C1 segment of cervical spinal cord (tissue), 14 donors: ENCODE results near the gene TAF6L.
A peak's percentile ranks its signal among the peaks of the same experiment; 100 is the strongest.
"Not testable (repeated sequence)": the region's sequence is repeated elsewhere in the genome, so short reads cannot be mapped to it uniquely, and the experiment has no call there.

Source experiments
- DNase-seq, 14 donors: peaks; one replicate each; lab custom pipeline; 2025; lab: John Stamatoyannopoulos, UW

Gene TAF6L, protein sequence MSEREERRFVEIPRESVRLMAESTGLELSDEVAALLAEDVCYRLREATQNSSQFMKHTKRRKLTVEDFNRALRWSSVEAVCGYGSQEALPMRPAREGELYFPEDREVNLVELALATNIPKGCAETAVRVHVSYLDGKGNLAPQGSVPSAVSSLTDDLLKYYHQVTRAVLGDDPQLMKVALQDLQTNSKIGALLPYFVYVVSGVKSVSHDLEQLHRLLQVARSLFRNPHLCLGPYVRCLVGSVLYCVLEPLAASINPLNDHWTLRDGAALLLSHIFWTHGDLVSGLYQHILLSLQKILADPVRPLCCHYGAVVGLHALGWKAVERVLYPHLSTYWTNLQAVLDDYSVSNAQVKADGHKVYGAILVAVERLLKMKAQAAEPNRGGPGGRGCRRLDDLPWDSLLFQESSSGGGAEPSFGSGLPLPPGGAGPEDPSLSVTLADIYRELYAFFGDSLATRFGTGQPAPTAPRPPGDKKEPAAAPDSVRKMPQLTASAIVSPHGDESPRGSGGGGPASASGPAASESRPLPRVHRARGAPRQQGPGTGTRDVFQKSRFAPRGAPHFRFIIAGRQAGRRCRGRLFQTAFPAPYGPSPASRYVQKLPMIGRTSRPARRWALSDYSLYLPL

DNA sequence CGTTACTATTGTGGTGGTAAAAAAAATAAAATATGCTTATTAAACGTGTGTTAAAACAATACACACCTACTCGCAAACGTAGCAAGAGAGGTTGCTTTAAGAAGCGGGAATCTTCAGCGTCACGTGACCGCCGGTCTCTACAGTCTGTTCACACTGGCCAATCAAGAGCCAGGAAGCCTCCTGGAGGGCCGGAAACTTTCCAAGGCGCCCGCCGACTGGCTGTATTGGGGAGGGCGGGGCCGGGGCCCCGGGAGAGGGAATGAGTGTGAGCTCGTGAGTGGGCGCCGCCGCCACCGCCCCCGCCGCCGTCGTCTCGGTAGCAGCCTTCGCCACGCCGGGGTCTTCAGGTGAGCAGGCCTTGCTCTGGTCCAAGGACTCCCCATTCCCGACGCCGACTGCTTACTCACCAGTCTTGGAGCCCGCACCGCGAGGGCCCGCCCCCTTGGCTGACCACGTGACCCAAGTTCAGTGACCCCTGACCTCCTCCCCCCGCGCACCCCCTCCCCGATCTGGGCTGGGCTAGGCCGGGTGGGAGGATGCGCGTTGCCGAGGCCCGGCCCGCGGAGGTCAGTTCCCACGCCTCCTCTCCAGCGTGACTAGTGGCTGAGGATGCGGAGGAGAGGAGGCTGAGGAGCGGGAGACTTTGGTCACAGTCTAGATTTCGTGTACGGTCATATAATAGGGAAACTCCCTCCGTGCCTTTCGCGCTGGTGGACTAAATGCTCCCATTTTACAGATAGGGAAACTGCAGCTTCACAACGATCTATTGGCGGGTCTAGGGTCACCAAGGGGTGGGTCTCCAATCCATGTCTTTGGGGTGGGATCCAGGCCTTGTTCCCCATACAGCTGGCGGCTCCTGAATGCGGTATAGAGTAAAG is at the start of gene TAF6L:
Gene TAF6L, plus strand, starts transcription at position 253 of the 878 bp plus-strand sequence. CDS start 4,388 bp downstream, outside the sequence.
- peak; percentile 93 to 100 (median 99) for DNase-seq

DNA sequence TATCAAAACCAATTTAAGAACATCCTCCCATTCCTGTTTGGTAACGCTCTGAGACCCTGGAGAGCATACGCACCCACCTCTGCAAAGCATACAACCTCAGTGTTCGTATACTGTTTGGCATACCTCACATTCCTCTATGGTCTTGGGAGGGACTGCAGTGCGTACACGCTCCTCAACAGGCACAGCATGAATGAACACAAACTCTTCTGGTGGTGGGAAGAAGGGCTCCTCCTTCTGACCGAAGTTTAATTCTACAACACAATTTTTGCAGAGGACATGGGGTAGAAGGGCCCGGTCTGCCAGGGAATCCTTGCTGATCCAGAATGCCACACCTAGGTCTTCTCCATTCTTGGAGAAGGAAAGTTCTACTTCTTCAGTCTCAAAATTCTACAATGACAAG is 49.2 kb upstream of the TAF6L start:
- DNase-seq: no peak

DNA sequence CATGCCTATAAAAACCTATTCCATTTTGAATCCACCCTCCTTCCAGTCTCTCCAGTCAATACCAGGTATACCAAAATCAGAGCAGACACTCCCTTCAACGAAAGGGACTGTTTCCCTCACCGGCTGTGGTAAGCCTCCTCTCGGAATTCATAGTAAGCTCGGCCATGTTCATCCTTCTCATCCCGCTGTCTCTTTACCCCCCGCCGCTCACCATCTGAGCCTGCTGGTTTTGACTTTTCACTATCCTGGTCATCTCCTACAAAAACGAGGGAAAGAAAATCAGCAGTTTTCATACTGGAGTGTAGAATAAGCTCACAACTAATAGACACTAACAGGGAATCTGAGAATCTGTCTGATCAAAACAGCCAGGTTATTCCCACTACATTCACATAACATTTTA is 47.0 kb upstream of the TAF6L start:
- peak in 1 of 14 donors; percentile 54 for DNase-seq

DNA sequence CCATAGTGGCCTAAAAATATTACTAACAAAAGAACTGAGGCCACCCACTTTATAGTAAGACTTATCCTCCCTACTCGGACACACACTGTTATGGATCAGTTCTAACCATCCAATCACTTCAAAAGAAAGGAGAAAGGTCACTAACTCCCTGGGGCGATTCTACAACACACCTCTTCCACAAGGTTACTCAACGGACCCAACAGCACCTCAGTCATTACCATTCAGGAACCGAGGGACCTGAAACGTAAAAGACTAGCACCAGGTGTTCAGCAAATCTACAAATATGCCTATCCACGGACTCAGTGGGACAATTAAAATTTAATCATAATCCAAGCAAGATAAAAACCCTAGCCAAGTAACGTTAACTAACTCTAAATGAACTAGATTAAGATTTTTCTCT is 45.5 kb upstream of the TAF6L start:
- DNase-seq: no peak

DNA sequence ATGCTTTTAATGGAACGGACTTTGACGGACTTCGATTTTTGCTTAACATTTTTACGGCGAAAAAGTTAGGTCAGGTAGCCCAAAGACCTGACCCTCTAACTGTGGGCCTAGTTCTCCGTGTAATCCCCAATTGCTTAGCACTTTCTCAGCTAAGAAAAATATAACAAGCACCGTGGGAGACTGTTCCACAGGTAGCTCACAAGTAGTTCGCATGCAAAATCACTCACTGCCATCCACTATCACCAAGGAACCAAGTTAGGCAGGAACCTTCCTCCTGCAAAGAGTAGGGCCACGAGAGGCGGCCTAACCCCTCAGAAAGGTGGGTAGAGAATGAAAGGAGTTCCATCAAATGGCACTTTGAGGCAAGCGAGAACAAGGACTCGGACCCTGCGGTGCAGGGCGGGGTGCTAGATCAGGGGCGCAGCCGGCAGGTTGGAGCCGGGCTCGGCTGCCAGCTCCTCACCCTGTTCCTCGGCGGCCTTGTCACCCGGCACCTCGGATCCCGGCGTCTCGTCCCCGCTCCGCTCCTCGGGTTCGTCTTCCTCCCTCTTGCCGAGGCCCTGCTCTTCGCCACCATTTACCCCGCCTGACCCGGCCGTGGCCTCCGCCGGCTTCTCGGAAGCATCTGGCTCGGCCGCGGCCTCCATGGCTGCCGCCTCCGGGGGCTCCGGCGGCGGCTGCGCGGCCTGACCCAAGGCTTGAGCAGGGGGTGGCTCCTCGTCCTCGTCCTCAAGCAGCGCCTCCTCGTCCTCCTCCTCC is 44.9 kb upstream of the TAF6L start:
- peak in 4 of 14 donors; percentile 12 to 63 (median 28) for DNase-seq

DNA sequence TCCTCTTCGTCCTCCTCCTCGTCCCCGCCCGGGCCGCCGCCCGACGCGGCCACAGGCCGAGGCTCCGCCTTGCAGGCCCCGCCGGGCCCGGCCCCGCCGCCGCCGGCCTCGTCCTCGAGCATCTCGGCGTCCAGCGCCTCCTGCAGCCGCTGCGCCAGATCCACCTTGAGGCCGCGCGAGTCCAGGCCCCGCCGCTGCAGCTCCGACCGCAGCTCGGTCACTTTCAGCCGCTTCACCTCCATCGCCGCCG is 44.4 kb upstream of the TAF6L start:
- no peak for DNase-seq

DNA sequence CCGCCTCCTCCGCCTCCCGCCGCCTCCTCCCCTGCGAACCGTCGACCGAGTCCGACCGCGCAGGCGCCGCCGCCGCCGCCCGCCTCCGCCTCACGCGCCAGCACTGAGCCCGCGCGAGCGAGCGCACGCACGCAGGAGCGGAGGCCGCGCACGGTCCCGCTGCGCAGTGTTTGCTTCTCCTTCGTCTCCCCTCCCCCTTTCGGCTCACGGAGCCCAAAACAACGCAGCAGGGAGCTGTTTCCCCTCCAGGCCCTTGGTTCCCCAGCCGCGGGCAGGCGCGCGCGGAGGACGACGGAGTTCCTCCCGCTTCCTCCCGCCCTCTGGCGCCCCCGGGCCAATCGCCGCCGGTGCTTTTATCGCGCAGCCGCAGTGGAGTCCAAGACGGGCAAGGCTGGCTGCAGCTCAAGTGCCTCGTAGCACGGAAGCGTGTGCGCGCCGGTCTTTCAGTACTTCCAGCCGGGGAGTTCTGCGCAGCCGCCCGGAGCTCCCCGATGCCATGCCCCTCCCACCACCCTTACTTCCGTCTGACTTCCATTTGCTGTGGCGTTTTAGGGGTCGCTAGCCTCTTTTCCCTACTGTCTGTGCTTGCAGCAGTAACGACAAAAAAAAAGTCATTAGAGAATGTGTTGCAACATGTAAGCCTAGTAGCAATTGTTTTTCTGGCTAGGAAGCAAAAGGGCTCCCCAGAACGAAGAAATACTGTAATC is 43.9 kb upstream of the TAF6L start, which contains the start of gene HNRNPUL2:
Gene HNRNPUL2, minus strand, starts transcription at position 293 of the 707 bp plus-strand sequence. CDS start 301 bp downstream, outside the sequence.
- DNase-seq: peak; percentile 84 to 99 (median 97)

DNA sequence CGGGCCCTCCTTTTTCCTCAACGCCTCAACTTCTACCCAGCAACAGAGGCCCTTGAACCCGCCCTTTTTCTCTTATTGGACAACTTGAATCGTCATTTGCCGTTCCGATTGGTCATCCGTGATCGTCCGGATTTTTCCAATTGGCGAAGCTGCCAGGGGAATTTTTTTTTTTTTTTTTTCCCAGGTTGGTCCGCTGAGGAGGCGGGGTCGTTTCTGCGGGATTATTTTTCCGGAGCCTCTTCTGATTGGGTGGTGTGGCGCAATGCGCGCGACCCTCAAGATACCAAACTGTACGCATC is 43.4 kb upstream of the TAF6L start:
- peak; percentile 57 to 99 (median 94) for DNase-seq

DNA sequence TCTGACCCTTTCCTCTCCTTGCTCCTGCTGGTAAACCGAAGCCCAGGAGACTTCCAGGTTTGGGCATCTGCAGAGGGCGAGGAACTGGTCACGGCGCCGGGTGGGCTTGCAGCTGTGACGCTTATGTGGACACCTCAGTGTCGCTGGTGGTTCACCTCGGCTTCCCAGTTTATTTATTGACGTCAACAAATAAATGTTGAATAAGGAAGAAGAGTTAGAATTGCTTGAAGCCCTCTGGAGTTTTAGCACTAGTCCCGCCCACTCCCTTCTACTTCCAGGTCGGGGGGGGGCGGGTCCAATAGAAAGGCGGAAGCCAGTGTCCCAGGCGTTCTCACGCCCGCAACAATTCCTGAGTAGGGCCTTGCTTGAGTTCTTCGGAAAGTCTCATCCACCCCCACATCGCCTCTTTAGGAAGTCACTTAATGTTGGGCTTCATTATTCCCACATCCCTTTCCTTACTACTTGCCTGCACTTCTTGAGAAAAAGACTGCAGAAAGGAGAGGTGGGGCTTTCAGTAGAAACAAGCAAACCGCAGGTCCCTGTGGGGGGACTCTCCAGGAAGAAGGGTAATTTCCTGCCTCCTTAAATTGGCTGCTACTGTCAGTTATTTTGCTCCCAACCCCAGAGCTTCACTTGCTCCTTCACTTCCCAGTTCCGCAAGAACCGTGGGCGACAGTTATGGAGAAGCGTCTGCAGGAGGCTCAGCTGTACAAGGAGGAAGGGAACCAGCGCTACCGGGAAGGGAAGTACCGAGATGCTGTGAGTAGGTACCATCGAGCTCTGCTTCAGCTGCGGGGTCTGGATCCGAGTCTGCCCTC is 42.8 kb upstream of the TAF6L start, which contains the start of gene TTC9C:
Gene TTC9C, plus strand, starts transcription at position 316 of the 818 bp plus-strand sequence. Its CDS starts 363 bp downstream, at position 679.
- peak; percentile 37 to 96 (median 86) for DNase-seq

DNA sequence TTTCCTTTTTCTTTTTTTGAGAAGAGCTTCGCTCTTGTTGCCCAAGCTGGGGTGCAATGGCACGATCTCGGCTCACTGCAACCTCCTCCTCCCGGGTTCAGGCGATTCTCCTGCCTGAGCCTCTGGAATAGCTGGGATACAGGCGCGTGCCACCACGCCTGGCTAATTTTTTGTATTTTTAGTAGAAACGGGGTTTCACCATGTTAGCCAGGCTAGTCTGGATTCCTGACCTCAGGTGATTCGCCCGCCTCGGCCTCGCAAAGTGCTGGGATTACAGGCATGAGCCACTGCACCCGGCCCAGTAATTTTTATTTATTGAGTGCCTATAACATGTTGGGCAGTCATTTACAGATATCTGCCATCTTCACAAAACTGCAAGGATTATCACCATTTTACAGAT is 41.1 kb upstream of the TAF6L start:
- not testable (repeated sequence) for DNase-seq

DNA sequence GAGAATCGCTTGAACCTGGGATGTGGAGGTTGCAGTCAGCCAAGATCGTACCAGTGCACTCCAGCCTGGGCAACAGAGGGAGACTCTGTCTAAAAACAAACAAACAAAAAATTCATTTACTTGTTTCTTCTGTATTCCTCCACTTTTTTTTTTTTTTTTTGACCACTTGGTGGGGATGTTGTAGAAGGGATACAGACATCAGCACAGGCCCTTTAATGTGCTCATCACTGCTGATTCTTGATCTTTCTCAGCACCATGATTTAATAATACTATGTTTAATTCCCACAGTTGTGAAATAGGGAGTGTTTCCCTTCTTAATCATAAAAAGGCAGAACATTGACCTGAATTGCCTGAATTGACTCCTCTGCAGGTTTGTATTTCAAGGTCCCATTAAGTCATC is 38.4 kb upstream of the TAF6L start:
- no peak for DNase-seq

DNA sequence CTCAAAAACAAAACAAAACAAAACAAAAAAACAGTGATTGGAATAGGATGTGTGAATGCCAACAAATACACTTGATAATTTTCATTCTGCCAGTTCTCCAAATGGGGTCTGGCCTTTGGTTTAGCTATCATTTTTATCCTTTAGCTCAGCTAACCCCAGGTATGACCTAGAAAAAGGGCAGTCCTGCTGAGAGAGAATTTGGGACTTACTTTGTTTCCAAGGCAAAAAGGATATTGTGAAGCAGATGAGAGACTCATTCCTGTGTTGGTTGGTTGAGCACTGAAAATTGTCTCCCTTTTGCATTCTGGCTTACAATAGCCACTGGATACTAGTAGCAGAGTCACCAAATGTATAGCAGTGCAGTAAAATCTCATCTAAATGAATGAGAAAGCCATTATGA is 34.0 kb upstream of the TAF6L start:
- DNase-seq: peak in 1 of 14 donors; percentile 10

DNA sequence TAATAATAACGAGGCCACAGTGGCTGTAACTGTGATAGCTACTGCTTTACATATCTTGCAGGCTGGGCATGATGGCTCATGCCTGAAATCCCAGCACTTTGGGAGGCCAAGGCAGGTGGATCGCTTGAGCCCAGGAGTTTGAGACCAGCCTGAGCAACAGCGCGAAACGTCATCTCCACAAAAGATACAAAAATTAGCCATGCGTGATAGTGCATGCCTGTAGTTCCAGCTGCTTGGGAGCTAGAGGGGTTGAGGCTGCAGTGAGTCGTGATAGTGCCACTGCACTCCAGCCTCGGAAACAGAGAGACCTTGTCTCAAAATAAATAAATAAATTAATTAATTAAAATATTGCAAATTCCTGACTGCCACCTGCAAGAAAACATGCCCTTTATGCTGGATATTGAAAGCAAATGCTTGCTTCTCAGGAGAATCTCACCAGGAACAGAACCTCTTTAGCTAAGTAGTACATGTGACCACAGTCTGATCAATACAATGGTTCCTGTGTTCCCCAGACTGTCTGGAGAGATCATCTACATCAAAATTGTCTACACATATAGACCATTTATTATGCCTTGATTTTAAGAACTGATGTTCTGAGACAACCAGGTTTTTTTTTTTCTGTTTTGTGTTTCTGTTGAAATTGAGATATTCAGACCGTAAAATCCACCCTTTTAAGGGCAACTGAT is 23.6 kb upstream of the TAF6L start:
- DNase-seq: no peak

DNA sequence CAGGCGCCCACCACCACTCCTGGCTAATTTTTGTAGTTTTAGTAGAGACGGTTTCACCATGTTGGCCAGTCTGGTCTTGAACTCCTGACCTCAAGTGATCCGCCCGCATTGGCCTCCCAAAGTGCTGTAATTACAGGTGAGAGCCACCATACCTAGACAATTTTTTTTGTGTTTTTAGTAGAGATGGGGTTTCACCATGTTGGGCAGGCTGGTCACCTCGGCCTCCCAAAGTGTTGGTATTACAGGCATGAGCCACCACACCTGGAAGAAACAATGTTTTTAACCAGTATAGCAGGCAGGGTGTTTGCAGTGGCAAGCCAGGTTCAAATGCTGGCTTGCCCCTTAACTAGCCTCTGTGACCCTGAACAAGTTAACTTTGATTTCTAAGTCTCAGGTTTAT is 21.3 kb upstream of the TAF6L start:
- DNase-seq: not testable (repeated sequence)

DNA sequence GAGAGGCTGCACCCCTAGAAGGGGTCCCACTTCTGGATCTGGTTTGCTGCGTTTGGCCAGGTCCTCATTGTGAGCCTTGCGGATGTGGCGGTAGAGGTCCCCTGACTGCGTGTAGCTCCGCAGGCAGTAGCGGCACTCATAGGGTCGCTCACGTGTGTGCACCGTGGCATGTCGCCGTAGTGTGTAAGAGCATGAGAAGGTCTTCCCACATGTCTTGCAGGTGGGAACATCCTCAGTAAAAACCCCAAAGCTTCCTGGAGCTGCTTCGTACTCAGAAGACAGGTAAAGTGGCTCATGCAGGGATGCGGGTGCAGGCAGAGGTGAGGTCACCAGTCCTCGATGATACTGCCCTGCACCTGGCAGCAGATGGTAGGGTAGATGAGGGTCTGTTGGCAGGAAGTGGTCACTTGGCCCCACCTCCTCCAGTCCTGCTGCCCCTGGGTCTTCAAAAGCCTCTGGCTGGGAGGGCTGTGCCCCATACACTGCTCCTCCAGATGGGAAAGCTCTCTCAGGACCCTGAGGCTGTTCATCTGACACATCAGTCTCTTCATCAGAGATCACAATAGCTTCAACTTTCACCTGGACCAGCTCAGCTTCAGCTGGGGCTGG is 18.9 kb upstream of the TAF6L start:
- no peak for DNase-seq

DNA sequence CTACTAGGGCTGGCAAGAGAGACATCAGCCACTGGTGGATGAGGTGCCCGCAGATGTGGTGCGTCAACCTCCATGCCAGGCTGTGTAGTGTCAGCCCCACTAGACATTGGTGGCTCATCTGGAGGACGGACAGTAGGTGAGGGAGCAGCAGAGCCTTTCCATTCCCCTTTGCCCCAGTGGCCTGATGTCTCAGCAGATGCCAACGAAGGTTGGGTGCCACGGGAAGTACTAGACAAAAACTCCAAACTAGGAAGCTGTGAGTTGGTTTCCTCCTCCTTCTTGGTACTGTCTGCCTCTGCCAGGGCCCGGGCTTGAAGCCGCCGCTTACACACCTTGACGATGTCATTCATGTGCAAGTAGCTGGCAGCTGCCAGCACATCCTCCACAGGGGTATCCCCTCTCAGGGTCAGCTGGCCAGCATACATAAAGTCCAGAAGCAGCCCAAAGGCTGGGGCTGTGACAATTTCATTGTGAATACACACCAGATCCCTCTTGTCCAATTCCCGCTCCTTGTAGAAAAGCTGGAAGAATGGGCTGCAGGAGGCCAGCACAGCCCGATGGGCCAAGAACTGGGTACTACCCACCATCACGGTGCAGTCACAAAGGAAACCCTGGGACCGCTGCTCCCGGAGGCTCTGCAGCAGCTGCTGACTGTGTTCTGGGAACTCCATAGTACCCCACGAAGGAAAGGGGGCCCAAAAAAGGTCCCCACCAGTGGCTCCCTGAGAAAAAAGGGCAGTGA is 18.0 kb upstream of the TAF6L start:
- DNase-seq: peak in 1 of 14 donors; percentile 35

DNA sequence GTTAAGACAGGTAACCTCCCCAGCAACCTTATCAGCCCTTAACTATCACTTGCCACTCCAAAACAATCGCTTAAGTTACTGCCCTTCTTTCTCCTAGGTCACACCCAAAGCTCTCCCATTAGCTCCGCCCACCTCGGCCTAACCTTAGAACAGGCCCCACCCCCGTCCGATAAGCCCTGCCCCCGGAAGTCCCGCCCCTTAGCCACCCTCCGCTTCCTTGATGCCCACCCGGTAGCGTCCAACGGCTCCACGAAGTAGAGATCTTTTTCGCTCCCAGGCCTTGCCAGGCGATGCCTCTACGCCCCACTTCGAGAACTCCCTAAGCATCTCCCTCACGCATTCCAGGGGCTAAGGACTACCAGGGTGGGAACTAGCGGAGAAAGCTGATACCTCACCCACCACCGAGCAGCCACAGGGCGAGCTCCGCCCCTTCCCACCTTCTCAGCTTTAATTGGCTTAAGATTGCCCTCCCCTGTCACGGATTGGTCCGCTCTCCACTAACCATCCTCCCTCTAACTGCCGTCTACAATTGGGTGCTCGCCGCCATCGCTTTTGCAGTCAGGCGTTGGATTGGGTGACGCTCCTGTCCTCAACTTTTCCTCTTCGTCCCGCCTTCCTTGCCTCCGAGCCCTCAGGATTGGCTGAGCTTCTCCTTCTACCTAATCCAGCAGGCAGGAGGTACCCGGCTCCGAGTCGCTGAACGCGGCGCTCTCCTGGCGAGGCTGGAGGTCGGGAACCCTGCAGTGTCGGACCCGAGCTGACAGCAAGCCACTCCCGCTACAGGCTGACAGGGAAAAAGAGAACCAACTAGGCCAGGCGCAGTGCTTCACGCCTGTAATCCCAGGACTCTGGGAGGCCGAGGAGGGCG is 17.2 kb upstream of the TAF6L start, which contains the start of gene ZBTB3:
Gene ZBTB3, minus strand, starts transcription at position 425 of the 868 bp plus-strand sequence. CDS start 496 bp downstream, outside the sequence.
- DNase-seq: peak; percentile 92 to 100 (median 98)
